CD4-positive, alpha-beta T cell treated with Interleukin-15 for 1 hour (primary cell): ENCODE data around the gene KLK2.
A peak's percentile ranks its signal among the peaks of the same experiment; 100 is the strongest.

Experiments used
- DNase-seq: peaks from one replicate; pipeline ENCODE4 v3.0.0-alpha.2; 2020

KLK2 gene

DNA sequence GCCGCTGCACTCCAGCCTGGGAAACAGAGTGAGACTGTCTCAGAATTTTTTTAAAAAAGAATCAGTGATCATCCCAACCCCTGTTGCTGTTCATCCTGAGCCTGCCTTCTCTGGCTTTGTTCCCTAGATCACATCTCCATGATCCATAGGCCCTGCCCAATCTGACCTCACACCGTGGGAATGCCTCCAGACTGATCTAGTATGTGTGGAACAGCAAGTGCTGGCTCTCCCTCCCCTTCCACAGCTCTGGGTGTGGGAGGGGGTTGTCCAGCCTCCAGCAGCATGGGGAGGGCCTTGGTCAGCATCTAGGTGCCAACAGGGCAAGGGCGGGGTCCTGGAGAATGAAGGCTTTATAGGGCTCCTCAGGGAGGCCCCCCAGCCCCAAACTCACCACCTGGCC lies at the start of gene KLK2:
Gene KLK2 (plus strand): TSS at position 384 of the 400 bp plus-strand sequence. CDS start 35 bp downstream, outside the sequence.
- DNase-seq, result no peak

DNA sequence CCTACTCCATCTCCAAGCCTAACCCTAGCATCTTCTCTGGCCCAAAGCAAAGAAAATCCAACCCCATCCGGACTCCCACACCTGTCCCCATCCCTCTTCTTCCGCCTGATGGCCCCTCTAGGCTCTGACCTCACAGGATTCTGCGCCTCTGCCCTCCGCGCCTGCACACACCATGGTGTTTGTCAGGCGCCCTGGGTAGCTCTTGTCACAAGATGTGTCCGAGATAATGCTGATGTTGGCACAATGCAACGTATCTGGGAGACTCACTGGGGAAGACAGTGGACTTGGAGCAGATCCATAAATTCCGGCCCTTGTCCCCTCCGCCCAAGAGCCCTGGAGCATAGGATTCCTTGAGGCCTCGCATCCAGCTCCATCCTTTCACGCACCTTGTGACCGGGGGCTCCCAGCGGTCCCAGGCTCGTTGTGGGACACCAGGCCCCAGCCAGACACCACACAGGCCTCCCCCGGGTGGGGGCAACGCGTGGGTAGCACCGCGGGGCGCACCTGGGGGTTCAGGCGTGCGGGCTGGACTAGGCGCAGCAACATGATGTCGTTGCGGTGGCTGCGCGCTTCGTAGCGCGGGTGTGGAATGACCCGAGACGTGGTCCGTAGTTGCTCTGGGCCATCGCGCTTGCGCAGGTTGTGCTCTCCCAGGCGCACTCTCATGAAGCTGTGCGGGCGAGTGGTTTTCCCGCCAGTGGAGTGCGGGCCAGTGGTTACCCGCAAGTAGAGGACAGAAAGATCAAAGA lies 46.6 kb upstream of the KLK2 start:
- no peak for DNase-seq

DNA sequence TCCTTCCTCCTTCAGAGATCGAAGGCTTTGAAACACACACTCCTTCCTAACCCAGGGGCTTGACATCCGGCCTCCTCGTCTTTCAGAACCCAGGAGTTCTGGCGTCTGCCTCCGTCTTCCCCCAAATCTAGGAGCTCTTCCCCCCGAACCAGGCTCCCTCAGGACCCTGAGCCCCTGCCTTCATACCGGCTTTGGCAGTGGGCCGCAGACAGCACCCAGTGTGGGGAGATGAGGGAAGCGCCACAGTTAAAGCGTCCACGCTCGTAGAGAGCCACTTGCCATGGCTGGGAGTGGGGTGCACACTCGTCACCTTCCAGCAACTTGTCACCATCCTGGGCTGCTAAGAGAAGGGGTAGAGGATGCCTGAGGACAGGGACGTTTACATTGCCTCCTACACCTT lies 45.8 kb upstream of the KLK2 start:
- no peak for DNase-seq

DNA sequence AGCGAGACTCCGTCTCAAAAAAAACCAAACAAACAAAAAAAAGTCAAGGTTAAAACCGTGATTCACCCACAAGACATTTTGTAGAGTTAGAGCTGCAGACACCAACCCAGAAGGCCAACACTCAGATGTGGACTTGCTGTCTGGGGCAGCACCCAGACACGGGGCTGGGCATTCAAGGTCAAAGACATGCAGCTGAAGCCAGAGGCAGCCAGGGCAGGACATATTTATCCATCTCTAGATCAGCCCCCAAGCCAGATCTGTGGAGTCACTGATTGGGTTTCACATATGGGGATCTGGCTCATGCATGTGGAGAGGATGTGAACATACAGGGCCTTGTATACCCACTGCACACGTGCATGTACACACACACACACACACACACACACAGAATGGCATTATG lies 43.4 kb upstream of the KLK2 start:
- no peak for DNase-seq

DNA sequence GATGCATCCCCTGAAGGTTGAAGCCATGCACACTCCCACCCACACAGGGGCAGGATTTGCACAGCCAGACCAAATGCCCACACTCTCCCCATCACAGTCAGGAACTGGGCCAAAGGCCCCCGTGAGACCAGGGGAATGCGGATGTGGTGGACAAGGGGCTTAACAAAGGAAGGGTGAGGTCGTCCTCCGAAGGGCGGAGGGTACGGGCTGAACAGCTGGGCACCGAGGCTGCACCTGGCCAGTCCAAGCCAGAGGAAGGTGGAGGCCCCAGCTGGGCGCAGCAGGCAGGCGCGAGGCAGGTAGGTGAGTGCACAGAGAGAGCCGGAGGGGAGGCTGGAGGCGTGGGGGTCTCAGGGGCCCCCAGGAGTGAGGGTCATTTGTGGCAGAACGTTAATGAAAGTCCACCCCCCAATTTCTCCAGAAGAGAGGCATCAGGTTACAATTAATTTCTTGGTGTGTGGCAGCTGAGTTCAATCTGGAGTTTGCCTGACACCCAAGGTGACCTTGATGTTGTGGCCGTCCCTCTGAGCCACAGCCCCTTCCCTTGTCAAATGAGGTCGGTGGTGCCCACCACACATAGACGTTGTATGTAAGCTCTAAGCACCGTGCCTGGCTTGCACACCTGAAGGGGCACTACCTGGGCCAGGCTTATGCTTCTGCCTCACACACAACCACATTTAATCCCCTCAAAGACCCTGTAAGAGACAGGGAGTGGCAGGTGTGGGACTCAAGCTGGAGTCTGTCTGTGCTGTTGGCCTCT lies 42.8 kb upstream of the KLK2 start:
- no peak for DNase-seq

DNA sequence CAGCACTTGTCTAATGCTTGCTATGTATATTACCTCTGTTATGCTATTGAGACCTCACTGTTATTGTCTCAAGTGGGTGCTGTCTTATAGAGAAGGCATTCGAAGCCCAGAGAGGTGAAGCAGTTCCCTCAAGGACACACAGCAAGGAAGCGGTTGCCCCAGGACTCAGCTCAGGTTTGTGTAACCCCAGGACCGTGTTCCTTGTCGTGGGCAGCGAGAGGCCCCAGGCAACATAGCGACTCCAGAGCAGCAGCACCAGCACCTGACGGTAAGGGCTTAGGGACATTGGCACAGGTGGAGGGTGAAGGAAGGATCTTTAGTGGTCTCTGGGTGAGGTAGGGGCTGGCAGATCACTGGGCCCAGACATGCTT lies 42.2 kb upstream of the KLK2 start:
- no peak for DNase-seq

DNA sequence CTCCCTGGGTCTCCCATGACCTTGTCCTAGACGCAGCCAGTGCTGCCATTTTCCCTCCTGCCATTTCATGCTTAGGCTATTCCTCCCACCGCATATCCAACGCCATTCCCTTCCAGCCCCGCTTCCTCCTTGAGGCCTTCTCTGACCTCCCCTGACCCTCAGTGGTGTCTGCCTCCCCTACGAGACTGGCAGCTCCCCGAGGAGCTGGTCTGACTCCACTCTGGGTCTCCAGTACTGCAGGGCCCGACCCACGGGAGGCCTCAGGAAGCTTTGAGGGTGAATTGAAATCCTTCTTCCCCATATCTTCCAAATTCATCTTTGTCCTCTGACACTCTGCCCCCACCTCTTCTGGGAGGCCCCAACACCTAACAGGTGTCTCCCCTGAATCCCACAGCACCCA lies 40.6 kb upstream of the KLK2 start:
- no peak for DNase-seq

DNA sequence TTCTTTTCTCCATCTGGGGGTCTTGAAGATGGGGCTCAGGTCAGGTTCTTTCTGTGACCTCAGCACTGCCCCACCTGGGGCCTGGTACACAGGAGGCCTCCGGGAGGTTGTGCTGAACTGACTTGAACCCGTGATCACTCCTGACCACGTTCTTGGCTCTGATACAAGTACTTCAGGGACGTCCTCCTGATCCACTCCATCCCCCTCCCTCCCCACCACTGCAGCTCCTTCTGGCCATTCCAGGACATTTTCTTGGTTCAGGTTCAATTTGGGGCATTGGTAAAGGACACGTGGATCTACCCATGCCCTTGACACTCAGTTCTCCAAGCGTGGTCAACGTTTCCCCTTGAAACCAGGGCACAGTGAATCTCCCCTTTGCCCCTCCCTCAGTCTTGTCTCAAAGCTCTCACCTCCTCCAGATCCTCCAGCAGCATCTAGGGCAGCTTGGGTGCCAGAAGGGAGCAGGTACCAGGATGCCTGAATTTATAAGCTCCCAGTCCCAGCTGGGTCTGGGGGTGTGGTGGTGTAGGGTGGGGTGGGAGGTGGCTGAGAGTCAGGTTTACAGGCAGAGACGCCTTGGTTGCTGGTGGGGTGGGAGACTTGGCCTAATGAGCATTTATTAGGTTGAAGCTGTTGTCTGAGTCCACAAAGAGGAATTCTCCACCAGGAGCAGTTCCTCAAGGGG lies 40.0 kb upstream of the KLK2 start, which contains the start of gene KLK15:
Gene KLK15 (minus strand): TSS at position 458 of the 685 bp plus-strand sequence. CDS start 2,082 bp downstream, outside the sequence.
- no peak for DNase-seq

DNA sequence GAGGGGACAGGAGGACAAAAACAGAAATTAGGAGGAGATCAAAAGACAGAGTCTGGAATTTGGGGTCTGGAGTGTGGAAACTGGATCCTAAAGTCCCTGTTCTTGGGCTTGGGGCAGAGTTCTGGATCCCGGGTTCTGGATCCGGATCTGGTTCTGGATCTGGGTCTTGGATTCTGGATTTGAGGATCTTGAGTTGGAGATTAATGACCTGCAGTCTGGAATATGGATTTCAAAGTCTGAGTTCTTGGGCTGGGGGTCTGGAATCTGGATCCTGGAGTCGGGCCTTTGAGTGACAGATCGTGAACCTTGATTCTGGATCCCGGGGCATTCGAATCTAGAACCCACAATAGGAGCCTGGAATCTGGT lies 39.5 kb upstream of the KLK2 start:
- DNase-seq, result no peak

DNA sequence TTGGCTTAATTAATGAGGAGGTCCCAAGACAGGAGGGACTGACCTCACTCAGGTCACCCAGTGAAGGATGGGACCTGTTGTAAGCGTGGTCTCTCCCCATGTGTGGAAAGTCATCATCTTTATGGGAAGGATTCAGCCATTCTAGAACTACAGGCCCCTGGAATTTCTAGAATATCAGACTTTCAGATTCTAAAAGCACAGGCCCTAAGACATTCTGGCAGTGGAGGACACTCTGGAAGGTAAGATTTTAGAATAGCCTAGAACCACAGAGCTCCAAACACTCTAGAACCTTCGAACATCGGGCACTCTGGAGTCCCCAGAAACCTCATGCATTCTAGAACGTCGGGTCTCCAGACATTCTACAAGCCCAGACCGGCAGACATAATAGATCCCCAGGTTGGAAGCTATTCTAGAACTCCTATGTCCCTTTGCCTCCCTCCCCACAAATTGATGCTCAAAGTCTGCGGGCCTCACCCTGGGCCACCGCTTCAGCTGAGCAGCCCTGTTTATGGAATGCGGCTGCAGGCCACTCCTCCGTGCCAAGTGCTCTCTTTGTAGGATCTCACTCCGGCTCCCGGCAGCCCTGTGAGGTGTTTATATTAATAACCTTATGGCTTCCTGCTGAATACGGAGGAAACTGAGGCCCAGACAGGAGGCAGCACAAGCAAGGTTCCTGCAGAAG lies 38.0 kb upstream of the KLK2 start:
- DNase-seq, result no peak

DNA sequence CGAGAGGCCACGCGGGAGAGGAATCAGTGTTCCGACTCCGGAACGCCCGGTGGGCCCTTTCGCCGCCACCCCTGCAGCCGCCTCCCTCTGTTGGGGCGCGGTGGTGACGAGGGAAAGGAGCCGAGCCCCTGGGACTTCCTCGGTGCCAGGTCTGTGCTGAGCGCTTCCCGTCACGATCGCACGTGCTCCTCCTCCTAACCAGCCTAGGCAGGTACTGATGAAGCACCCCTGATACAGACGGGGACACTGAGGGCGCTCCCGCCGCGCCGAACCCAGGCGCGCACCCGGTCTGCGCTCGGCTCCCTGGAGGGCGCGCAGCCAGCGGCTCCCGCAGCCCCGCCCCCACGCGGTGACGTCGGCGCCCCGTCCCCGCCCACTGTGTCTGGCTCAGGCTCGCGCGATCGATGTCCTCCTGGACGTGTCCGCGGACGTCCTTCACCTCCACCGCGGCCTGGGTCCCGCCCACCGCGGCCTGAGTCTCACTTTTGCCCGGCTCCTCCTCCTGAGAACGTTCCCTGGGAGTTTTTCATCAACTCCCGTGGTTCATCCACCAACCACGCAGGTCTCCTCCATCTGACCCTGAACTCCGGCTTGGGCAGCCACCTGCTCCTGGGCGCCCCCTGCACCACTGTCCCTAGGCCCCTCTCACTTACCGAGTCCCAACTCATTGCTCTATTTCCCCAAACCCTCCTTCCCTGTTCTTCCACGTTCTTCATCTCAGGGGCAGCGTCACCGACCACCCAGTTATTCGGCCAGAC lies 37.3 kb upstream of the KLK2 start:
- DNase-seq, result peak; percentile 59

DNA sequence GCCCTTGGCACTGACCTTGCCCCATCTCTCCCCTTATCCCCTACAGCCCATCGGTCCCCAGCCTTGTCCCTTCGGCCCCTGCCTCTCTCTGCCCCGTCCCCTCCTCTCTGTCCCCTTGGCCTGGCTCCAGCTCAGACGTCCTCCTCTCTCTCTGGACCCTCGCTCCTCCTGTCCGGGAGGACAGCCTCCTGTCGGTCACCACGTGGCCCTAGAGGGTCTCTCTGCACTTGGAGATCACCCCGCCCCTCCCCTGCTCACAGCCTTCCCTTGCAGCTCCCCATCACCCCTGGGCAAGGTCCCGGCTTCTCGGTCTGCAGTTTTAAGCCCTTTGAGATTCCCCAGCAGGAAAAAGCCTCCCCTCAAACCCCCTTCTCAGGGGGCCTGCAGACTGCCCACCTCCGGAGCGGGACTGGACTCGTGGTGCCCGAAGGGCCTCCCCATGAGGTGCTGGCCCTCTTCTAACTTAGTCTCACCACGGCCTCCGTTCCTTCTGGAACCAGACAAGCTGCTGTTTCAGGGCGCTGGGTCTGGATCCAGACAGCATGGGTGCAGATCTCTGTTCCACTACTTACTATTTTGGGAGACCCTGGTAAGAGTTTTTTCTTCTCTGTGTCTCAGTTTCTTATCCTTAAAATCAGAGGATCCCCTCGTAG lies 36.6 kb upstream of the KLK2 start:
- DNase-seq, result no peak

DNA sequence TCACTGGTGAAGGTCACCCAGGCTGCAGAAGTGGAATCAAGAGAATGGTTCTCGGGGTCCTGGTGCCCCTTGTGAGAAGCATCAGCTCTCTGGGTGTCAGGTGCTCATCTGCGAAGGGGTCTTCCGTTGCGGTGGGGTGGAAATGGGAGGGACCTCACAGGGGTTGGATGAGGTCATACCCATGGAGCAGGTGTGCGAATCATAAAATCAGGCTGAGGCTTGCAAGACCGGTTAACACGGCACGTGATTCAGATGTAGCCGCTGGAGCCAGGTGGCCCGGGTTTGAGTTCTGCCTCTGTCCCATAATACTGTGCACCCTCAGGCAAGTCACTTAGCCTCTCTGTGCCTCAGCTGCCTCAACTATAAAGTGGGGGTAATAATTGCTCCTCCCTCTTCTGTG lies 35.9 kb upstream of the KLK2 start:
- DNase-seq, result no peak

DNA sequence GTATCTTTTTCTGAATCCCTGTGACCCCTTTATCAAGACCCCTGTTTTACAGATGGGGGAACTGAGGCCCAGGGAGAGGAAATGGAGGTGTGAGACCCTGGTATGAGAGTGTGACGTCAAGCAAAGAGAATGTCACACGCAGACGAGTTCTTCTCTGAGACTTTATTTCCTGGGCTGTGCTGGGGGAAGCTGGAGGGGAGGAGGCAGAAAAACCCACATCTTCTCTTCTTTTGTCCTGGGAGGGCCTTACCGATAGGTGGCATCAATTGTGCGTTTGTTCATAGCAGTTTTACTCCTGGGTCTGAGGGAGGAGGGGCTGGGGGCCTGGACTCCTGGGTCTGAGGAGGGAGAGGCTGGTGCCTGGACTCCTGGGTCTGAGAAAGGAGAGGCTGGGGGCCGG lies 35.0 kb upstream of the KLK2 start:
- no peak for DNase-seq

DNA sequence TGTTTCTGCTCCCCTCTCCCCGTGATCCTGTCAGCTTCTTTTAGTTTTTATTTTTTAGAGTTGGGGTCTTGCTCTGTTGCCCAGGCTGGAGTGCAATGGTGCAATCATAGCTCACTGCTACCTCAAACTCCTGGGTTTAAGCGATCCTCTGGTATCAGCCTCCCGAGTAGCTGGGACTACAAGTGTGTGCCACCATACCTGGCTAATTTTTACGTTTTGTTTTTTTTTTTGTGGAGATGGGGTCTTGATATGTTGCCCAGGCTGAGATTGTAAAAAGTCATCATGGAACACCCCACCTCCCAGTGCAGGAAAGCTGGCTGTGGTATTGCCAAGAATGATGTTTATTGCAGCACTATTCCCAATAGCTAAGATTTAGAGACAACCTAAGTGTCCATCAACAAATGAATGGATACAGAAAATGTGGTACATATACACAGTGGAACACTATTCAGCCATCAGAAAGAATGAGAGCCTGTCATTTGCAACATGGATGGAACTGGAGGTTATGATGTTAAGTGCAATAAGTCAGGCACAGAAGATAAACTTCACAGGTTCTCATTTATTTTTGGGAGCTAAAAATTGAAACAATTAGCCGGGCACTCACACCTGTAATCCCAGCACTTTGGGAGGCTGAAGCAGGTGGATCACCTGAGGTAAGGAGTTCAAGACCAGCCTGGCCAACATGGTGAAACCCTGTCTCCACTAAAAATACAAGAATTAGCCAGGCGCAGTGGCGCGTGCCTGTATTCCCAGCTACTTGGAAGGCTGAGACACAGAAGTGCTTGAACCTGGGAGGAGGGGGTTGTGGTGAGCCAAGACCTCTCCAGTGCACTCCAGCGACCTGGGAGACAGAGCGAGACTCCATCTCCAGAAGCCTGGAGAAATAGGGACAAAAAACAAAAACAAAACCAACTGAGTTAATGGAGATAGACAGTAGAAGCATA lies 33.3 kb upstream of the KLK2 start:
- no peak for DNase-seq

DNA sequence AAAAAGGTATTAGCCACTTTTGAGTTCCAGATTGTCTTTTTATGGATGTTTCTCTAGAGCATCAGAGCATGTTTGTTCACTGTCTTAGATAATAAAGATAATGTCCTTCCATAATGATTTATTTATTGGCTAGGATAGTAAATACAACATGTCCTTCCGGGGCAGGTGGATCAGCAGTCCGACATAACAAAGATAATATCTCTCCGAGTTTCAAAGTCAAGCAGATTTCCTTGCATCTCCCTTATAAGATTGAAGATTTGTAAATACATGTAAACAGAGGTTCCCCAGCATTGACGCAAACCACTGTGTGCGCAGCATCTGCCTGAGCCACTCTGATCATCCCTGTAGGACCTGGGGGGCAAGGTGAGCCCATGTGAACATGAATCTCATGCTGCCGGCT lies 31.1 kb upstream of the KLK2 start:
- DNase-seq, result no peak

DNA sequence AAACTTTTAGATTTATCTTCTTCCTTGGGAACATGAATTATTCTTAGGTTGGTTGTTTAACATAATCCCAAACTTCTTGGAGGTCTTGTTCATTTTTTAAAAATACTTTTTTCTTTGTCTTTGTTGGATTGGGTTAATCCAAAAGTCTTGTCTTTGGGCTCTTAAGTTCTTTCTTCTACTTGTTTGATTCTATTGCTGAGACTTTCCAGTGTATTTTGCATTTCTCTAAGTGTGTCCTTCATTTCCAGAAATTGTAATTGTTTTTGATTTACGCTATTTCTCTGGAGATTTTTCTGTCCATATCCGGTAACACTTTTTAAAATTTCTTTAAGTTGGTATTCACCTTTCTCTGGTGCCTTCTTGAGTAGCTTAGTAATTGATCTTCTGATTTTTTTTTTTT lies 30.0 kb upstream of the KLK2 start:
- DNase-seq, result no peak

DNA sequence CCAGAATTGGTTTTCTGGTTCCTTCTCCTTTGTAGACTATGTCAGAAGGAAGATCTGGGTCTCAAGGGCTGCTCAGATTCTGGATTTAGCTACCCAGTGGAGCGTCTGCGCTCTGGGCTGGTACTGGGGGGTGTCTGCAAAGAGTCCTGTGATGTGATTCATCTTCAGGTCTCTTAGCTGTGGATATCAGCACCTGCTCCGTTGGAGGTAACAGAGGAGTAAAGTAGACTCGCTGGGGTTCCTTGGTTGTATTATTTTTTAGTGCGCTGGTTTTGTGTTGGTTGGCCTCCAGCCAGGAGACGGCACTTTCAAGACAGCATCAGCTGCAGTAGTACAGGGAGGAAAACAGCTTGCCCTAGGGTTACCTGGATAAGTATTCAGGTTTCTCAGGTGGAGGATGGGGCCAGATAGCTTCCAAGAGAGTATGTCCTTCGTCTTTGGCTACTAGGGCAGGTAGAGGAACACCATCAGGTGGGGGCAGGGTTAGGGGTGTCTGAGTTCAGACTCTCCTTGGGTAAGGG lies 29.5 kb upstream of the KLK2 start:
- DNase-seq, result no peak

DNA sequence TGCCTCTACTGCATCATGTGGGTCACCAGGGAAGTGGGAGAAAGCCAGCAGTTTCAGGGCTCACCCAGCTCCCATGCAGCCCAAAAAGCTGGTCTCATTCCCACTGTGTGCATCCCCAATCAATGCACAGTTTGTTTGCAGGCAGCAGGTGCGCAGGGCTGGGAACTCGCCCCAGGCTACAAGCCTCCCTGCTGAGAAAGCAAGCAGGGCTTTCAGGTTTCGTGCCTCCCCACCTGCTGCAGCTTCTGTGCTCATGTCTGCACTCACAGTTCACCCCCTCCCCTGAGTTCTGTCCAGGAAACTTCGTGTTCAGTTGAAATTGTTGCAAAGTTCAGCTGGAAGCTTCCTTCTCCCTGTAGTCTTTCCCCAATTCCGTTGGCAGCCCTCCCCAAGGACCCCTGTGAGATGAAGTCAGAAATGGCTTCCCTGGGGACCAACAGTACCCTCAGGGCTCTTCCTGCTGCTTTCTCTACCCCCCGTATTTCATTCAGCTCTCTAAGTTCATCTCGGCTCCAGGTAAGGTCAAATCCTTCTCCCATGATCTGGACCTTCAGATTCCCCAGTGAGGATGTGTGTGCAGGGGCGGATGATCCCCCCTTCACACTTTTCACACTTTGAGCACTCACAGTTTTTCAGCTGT lies 28.8 kb upstream of the KLK2 start:
- no peak for DNase-seq

DNA sequence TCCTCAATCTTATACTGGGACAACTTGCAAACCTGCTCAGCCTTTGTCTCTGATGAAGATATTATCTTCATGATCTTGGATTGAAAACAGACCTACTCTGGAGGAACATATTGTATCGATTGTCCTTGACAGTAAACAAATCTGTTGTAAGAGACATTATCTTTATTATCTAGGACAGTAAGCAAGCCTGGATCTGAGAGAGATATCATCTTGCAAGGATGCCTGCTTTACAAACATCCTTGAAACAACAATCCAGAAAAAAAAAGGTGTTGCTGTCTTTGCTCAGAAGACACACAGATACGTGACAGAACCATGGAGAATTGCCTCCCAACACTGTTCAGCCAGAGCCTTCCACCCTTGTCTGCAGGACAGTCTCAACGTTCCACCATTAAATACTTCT lies 22.5 kb upstream of the KLK2 start:
- no peak for DNase-seq
